Hepatocyte (in vitro differentiated cells): Measurements from ENCODE around the gene RPS26.
"Not testable (repeated sequence)": the region's sequence is repeated elsewhere in the genome, so short reads cannot be mapped to it uniquely, and the experiment has no call there.

Experiments used
- EZH2phosphoT487 ChIP-seq: fragments of 200-600 bp; sonication (generic); IDR thresholded peaks from one replicate; pipeline ENCODE4 v1.6.1; 2018; ENCODE audit warnings: antibody characterized with exemption, mild to moderate bottlenecking, low read depth, moderate library complexity; ENCODE audit not compliant: unreplicated experiment, severe bottlenecking
- TF ChIP-seq, protein P1 (sequence below): fragments of 200-600 bp; sonication (generic); IDR thresholded peaks from 2 replicates; pipeline ENCODE4 v1.5.1; 2016; ENCODE audit warnings: antibody characterized with exemption, mild to moderate bottlenecking; ENCODE audit not compliant: poor library complexity

DNA sequence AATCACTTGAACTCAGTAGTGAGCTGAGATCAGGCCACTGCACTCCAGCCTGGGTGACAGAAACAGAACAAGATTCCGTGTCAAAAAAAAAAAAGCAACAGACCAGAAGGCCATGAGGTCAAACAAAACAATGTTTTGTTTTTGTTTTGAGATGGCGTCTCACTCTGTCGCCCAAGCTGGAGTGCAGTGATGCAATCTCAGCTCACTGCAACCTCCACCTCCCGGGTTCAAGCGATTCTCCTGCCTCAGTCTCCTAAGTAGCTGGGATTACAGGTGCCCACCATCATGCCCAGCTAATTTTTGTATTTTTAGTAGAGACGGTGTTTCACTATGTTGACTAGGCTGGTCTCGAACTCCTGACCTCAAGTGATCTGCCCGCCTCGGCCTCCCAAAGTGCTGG lies 36.2 kb downstream of the RPS26 start:
- TF ChIP-seq, protein P1, sequence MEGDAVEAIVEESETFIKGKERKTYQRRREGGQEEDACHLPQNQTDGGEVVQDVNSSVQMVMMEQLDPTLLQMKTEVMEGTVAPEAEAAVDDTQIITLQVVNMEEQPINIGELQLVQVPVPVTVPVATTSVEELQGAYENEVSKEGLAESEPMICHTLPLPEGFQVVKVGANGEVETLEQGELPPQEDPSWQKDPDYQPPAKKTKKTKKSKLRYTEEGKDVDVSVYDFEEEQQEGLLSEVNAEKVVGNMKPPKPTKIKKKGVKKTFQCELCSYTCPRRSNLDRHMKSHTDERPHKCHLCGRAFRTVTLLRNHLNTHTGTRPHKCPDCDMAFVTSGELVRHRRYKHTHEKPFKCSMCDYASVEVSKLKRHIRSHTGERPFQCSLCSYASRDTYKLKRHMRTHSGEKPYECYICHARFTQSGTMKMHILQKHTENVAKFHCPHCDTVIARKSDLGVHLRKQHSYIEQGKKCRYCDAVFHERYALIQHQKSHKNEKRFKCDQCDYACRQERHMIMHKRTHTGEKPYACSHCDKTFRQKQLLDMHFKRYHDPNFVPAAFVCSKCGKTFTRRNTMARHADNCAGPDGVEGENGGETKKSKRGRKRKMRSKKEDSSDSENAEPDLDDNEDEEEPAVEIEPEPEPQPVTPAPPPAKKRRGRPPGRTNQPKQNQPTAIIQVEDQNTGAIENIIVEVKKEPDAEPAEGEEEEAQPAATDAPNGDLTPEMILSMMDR, result not testable (repeated sequence)
- TF ChIP-seq EZH2phosphoT487, result not testable (repeated sequence)
